C1 segment of cervical spinal cord (tissue), 14 donors: Measurements from ENCODE around the gene NETO2.
"Not testable (repeated sequence)": the region's sequence is repeated elsewhere in the genome, so short reads cannot be mapped to it uniquely, and the experiment has no call there.

Experiments used
- DNase-seq, 14 donors: peaks; one replicate each; lab custom pipeline; 2025; lab: John Stamatoyannopoulos, UW

The NETO2 gene, protein sequence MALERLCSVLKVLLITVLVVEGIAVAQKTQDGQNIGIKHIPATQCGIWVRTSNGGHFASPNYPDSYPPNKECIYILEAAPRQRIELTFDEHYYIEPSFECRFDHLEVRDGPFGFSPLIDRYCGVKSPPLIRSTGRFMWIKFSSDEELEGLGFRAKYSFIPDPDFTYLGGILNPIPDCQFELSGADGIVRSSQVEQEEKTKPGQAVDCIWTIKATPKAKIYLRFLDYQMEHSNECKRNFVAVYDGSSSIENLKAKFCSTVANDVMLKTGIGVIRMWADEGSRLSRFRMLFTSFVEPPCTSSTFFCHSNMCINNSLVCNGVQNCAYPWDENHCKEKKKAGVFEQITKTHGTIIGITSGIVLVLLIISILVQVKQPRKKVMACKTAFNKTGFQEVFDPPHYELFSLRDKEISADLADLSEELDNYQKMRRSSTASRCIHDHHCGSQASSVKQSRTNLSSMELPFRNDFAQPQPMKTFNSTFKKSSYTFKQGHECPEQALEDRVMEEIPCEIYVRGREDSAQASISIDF

GRCh38 chr16:47143677-47144558, at the start of gene NETO2:
Gene NETO2, minus strand, starts transcription at chr16:47143945. Its CDS starts 333 bp downstream, at chr16:47143612.
- DNase-seq = peak in 12 of 14 donors; percentile 13 to 65 (median 27)

DNA sequence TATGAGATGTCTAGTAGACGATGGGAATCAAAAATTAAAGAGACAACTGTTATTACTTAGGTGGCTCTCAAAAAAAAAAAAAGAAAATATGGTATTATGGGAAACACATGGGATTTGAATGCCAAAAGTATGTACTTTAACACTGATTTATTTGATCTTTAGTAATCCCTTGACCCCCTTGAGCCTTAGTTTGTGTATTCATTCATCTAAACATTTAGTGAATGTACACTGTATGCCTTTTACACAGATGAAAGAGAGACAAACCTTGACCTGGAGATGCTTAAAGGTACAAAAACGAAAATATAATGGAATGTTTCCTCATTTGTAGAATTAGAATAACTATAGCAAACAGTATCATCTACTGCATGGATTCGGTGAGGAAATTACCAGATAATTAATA, 38.6 kb upstream of the NETO2 start:
- DNase-seq = no peak

DNA sequence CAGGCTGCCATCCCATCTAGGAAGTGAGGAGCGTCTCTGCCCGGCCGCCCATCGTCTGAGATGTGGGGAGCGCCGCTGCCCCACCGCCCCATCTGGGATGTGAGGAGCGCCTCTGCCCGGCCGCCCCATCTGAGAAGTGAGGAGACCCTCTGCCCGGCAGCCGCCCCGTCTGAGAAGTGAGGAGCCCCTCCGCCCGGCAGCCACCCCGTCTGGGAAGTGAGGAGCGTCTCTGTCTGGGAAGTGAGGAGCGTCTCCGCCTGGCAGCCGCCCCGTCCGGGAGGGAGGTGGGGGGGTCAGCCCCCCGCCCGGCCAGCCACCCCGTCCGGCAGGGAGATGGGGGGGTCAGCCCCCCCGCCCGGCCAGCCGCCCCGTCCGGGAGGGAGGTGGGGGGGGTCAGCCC, 37.3 kb upstream of the NETO2 start:
- DNase-seq = not testable (repeated sequence)

- DNase-seq = no peak
Observed at GRCh38 chr16:47180073-47180472, 36.3 kb upstream of the NETO2 start.

GRCh38 chr16:47175152-47175551, 31.4 kb upstream of the NETO2 start:
- no peak for DNase-seq

- no peak for DNase-seq
Observed at GRCh38 chr16:47162670-47163420, 19.1 kb upstream of the NETO2 start.

DNA sequence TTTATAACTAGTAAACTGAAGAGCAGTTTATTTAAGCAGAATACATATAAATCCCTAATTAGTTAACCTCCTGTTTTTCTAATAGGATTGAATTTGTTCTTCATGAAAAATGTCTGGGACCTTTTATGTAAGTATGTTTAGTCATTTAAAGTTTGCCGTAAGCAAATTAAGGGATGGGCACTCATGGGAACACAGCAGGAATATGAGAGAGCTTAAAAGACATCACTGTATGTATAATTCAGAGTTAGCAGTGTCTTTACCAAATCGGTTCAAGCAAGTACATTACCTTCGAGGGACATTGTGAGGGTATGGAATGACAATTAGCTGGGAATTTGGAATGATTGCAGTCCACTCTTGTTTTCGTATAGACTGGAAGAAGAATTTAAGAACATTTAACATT, 17.7 kb upstream of the NETO2 start:
- DNase-seq = no peak

DNA sequence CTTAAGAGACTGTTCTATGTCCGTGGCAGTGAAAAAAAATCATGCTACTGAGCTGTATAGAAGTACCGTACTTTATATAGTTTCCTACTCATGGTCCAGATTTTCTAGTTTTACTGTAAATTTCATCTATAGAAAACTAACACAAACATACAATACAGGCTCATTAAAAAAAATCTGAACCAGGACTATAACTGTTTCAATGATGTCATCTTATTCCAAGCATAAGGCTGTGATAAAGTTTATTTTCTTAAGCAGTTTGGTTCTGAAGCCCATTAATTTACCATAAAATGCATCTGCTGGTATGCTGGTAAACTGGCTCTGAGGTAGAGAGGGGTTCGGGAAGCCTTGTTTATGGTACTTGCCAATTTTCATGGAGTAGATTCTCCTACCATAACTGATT, 16.7 kb upstream of the NETO2 start:
- DNase-seq = no peak

DNA sequence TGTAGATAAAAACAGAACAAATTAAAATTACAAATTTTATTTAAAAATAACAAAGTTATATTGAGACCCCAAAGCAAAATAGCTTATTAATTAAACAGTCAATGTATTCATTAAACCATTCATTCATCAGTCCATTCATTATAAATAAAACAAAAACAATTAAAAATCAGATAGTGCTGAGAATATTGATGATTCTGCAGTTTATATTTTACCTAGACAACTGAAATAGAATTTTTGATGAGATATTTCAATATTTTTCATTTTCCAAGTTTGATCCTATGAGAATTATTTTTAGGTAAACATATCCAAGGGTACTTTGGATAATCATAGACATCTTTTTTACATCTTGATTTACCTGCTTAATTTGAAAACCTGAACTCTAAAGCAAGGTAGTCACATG, 15.2 kb upstream of the NETO2 start:
- no peak for DNase-seq

- DNase-seq = no peak
Observed at GRCh38 chr16:47156680-47157215, 13.0 kb upstream of the NETO2 start.

DNA sequence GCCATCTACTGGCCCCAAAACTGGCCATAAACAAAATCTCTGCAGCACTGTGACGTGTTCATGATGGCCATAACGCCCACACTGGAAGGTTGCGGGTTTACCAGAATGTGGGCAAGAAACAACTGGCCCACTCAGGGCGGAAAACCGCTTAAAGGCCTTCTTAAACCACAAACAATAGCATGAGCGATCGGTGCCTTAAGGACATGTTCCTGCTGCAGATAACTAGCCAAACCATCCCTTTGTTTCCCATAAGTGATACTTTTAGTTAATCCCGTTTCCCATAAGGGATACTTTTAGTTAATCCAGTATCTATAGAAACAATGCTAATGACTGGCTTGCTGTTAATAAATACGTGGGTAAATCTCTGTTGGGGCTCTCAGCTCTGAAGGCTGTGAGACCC, 8.8 kb upstream of the NETO2 start:
- DNase-seq = not testable (repeated sequence)

DNA sequence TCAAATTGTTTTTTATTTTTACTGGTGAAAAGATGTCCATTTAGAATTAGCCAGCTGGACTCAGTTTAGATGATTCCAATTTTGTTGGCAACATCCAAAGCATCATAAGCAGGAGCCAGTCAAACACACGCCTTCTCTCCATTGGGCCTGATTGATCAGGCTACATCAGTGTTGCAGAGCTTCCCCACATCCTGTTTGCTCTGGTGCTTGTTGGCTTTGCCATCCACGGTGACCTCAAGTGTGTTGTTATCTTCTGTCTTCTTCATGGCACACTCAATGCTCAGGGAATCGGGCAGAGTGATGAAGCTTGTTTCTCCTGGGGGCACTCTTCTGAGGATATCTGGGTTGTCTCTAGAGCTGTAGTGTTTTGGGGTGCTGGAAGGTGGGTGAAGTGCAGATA, 6.3 kb upstream of the NETO2 start:
- no peak for DNase-seq

- DNase-seq = no peak
Observed at GRCh38 chr16:47144559-47144877, 773 bp upstream of the NETO2 start.

GRCh38 chr16:47142821-47143676, 696 bp downstream of the NETO2 start:
- peak in 11 of 14 donors; percentile 9 to 61 (median 26) for DNase-seq

DNA sequence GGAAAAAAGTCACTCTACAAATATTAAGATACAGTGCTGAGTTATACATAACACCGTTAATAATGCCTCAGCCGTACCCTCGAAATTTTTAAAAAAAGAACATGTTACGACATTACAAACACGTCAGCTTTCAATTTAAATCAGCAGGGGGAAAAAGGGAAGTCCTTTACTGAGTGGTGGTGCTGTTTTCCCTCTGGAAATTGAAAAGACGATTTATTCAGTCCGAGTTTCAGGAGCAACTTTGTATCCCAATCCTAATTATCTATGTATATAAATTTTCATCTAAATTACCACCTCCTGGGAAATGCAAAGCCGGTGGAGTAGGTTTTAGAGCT, 1.3 kb downstream of the NETO2 start:
- peak in 1 of 14 donors; percentile 45 for DNase-seq

GRCh38 chr16:47141773-47142485, 1.8 kb downstream of the NETO2 start:
- DNase-seq = peak in 12 of 14 donors; percentile 33 to 95 (median 72)

DNA sequence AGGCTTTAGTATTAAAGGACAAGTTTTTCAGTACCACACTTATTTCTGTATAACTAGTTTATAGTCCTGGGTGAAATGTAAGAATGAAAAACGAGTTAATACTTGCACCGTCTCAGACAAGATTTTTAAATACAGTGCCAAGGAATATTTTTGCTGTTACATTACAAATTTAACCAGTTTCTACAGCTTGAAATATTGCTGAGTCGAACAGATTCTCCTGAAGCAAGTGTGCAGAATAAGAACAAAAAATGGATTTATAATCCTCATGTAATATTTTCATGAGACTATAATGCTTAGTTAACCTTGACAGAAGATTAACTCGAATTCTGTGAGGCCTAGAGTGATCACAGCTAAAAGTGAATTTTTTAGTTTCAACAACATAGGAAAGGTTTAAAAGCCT, 3.1 kb downstream of the NETO2 start:
- DNase-seq = no peak

DNA sequence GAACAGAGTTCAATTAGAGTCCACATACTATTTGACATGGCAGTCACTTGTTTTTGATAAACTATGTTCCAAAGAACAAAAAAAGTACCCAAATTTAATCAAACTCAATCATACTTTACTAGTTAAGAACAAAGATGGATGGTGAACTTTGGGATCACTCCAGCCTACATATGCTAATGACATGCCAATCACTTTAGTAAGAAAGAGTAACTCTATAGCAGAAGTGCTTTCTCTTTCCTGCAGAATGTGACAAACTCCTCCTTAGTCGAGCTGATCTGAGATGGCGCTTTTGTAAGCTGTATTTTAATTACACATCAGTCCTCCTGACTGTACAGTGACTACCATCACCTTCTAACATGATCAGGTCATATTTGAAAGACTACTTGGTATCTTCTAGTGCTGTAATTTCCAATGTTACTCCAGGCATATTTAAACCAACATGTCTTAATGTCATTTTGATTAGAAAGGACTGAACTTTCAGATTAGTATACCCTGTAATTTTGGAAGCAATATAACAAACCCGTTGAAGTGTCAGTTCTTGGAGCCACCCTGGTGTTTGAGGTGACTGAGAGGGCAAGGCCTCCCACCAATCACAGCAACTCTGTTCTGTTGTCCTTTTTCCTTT, 4.1 kb downstream of the NETO2 start:
- DNase-seq = no peak

- not testable (repeated sequence) for DNase-seq
Observed at GRCh38 chr16:47137925-47138324, 5.8 kb downstream of the NETO2 start.
